GM12865 (cell line): Measurements from ENCODE around the gene SEMA6A.

Experiments
- DNase-seq: peaks from one replicate; pipeline ENCODE4 v3.0.0; 2010; ENCODE audit warnings: low read depth
- H3K4me3 ChIP-seq: 2 replicates; pipeline ENCODE4 v1.5.1; 2011; ENCODE audit warnings: mild to moderate bottlenecking, low read depth, low read length, control low read depth
- CTCF ChIP-seq: IDR thresholded peaks from 2 replicates; pipeline ENCODE4 v1.5.1; 2011; ENCODE audit warnings: low read length, control low read depth, low read depth, inconsistent platforms; ENCODE audit not compliant: insufficient read depth; ENCODE audit errors: missing control alignments

SEMA6A gene

GRCh38 chr5:116437922-116438578 lies 136.6 kb downstream of the SEMA6A start:
- no peak overlapping the region for H3K4me3 ChIP-seq
- no peak for TF ChIP-seq CTCF
- DNase-seq, result no peak

- H3K4me3 ChIP-seq, result no peak overlapping the region
- DNase-seq, result no peak
- TF ChIP-seq CTCF, result no peak
These were observed 137.3 kb downstream of the SEMA6A start for GRCh38 chr5:116437351-116437705.

GRCh38 chr5:116436674-116437350 lies 137.8 kb downstream of the SEMA6A start:
- no peak for TF ChIP-seq CTCF
- H3K4me3 ChIP-seq, result no peak overlapping the region
- no peak for DNase-seq

- TF ChIP-seq CTCF, result no peak
- H3K4me3 ChIP-seq, result no peak overlapping the region
- DNase-seq, result no peak
These were observed 145.7 kb downstream of the SEMA6A start for GRCh38 chr5:116428966-116429365.

DNA sequence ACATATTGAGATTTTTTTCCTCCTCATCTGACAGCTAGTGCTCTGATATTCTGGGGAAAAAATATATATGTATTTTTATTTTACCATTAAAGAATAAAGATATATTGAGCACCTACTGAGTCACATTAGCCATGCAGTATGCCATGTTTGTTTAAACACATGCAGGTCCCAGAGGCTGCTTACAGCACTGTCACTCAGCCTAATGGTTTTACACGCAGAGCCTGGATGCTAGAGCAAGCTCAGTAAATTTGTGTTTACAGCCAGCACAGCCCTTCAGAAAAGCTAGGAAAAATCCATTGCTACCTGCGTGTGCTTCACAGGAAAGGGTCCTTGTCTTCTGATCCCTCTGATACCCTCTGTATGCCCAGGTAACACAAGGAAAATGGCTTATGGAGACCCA lies 146.2 kb downstream of the SEMA6A start:
- H3K4me3 ChIP-seq, result no peak overlapping the region
- TF ChIP-seq CTCF, result no peak
- no peak for DNase-seq

DNA sequence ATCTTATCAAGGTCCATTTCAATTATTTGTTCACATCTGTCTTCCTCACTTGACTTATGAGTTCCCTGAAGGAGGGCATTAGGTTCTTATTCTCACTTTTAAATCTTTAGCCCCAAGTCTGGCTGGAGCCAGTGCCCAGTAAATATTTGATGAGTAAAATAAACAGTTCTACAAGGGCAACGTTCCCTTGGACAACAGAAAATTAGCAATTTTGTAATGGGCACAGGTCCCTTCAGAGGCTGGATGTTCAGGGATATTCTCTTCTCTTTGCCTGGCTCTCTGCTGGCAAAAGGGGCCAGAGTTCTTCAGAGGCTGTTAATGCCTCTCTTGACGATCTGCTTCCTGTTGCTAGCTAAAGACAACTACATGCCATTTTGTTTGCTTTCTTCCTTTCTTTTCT lies 149.7 kb downstream of the SEMA6A start:
- no peak overlapping the region for H3K4me3 ChIP-seq
- DNase-seq, result no peak
- no peak for TF ChIP-seq CTCF

GRCh38 chr5:116424258-116424615 lies 150.4 kb downstream of the SEMA6A start:
- no peak for DNase-seq
- no peak overlapping the region for H3K4me3 ChIP-seq
- TF ChIP-seq CTCF, result no peak
